HG03442 (cell line): ENCODE data around the gene TMEM132E.

ENCODE experiments used
- ATAC-seq: cut with Tn5 transposase; IDR thresholded peaks from one replicate; pipeline ENCODE4 v1.9.1; 2021; ENCODE audit warnings: mild to moderate bottlenecking, moderate library complexity; ENCODE audit not compliant: unreplicated experiment

Gene TMEM132E

GRCh38 chr17:34568953-34569352 lies 10.4 kb upstream of the TMEM132E start:
- ATAC-seq: no peak

DNA sequence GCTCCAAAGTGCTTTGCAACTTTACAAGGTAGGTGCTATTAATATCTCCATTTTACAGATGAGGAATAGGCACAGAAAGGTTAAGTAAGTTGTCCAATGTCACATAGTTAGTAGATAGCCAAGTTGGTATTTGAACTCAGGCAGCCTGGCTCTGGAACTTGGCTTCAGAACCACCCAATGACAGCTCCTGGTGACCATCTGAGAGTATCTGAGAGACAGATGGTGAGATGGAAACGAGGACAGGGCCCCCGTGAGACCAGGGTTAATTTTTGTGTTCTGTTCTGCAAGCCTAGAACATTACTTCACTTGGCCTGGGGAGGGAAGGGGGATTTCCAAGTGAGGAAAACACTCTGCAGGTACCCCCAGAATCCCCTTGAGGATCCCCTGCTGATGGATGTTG lies 9.8 kb upstream of the TMEM132E start:
- no peak for ATAC-seq

DNA sequence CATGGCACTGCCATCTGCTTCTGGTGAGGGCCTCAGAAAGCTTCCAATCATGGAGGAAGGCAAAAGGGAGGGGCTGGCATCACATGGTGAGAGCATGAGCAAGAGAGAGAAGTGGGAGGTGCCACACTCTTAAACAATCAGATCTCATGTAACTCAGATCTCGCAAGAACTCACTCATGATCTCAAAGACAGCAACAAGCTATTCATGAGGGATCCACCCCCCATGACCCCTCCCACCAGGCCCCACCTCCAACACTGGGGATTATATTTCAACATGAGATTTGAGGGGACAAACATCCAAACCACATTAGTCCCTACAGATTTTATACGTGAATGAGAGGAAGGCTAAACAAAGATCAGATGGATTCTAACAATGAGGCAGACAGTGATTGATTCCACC lies 8.9 kb upstream of the TMEM132E start:
- ATAC-seq: no peak

DNA sequence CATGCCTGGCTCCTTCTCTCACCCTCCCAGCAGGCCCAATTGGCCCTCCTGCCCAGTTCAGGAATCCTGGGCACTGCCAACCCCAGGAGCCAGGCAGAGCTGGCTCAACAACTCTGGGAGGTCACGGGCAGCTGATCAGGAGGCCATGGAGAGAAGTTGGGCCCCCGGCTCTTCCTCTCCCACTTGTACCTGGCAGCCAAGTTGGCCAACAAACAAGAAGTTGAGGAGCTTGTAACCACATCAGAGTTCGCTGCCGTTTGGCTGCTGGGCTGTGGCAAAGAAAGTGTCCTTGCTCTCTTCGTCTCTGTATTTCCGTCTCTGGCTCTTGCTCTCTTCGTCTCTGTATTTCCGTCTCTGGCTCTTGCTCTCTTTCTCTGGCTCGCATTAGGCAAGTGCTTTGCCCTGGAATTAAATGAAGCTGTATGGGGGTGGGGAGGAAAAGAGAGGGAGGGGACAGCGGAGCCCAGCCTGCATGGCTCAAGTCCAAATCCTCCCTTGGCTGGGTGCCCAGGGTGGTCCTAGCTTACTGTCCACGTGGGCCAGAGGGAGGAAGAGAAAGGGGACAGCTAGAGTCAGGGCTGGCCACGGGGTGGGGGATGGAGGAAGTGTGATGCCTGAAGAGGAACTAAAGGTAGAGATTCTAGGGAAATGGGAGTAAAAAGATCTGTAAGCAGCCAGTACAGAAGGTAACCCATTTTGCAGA lies 7.8 kb upstream of the TMEM132E start:
- no peak for ATAC-seq

DNA sequence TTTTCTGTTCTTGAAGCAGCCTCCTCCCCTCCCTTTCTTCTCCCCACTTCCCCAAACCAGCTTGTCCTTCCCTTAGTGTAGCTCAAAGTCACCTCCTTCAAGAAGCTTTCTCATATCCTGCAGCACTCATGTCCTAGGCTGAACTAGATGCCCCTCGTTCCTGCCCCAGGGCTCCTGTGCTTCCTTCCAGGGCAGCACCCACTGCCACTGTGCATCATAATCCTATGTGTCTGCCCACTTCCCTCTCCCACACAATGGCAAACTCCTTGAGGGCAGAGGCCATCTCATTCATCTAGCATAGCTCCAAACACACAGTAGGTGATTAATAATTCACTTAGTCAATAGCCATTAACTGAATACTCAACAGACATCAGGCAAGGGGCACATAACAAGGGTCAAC lies 6.9 kb upstream of the TMEM132E start:
- no peak for ATAC-seq

GRCh38 chr17:34575182-34575581 lies 4.2 kb upstream of the TMEM132E start:
- no peak for ATAC-seq

GRCh38 chr17:34578016-34578415 lies 1.4 kb upstream of the TMEM132E start:
- no peak for ATAC-seq

- ATAC-seq: no peak
Observed at GRCh38 chr17:34578656-34579016, 746 bp upstream of the TMEM132E start.

GRCh38 chr17:34579979-34580684 lies 750 bp downstream of the TMEM132E start:
- ATAC-seq: no peak

GRCh38 chr17:34580685-34581445 lies 1.5 kb downstream of the TMEM132E start:
- ATAC-seq: no peak

GRCh38 chr17:34581446-34582184 lies 2.2 kb downstream of the TMEM132E start:
- no peak for ATAC-seq

DNA sequence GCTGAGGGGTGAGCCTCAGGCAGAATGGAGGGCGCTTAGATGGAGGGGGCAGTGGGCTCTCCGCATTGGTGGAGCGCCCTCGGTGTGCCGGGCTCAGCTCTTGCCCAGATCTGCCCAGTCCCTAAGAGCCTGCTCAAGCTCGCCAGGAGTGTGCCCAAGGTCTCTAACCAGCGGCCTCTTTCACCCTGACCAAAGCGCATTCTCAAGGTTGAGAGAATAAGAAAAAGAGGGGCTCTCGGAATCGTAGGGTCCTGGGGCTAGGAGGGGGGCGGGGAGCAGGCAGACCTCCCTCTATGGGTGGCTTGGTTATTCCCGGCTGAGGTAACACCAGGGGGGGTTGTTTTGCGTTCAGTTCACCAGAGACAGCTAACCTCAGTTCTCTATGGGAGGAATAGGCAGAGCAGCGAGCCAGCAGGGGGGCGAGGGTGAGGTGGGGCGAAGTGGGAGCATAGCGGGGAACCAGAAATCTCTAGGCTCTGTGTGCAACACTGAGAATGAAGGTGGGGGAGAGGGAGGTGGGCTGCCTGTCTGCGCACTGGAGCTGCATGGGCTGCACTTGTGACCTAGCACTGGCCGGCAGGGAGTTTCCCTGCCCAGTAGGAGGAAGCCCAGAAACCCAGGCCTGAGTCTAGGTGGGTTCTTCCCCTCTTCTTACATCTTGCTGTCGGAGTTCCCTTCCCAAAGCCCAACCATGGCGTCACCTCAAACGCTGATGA lies 3.0 kb downstream of the TMEM132E start:
- ATAC-seq: no peak

GRCh38 chr17:34582901-34583245 lies 3.5 kb downstream of the TMEM132E start:
- no peak for ATAC-seq

DNA sequence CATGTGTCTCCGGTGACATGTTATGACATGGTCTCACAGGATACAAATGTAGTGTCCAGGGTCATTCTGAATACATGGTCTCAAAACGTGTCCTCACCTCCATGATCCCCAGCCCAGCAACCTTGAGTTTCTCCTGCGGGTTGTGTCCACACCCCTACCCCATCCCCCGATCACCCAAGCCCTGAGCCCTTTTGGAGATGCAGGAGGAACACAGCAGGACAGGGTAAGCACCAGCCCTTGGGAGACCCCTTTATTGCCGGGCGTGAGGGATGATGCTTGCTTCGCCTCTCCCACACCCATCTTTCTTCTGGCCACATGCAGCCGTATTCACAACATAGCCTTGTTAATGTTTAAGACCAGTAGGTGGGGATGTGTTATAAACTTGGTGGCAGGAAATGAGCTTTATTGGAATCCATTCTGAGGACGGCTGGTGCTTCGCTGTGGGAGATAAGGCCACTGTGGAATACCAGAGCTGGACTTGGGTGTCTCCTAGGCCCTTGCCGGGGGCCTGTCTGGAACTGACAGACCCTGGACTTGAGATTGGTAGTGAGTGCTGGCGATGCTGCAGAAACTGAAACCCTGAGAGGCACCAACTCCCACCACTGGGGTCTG lies 5.5 kb downstream of the TMEM132E start:
- no peak for ATAC-seq

DNA sequence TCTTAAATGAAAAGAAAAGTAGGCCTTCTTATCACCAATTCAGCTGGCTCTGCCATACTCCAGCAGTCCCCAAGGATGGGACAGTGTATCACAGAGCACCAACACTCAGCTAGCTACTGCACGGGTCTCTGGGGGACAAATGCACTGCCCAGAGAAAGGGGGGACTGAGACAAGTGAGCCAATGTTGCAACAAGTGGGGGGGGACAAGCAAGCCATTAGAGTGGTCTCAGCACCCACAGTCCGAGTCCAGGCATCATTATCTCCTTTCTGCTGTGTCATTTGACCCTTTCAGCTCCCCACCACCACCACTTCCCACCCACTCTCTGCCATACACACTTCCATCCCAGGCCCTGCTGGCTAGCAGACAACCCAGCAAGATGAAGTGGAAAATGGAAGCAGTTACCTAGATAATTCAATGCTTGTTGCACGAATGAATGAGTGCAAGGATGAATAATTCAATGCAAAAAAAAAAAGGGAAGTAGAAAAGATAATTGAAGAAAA lies 7.0 kb downstream of the TMEM132E start:
- ATAC-seq: no peak

GRCh38 chr17:34588266-34588665 lies 8.9 kb downstream of the TMEM132E start:
- ATAC-seq: no peak

DNA sequence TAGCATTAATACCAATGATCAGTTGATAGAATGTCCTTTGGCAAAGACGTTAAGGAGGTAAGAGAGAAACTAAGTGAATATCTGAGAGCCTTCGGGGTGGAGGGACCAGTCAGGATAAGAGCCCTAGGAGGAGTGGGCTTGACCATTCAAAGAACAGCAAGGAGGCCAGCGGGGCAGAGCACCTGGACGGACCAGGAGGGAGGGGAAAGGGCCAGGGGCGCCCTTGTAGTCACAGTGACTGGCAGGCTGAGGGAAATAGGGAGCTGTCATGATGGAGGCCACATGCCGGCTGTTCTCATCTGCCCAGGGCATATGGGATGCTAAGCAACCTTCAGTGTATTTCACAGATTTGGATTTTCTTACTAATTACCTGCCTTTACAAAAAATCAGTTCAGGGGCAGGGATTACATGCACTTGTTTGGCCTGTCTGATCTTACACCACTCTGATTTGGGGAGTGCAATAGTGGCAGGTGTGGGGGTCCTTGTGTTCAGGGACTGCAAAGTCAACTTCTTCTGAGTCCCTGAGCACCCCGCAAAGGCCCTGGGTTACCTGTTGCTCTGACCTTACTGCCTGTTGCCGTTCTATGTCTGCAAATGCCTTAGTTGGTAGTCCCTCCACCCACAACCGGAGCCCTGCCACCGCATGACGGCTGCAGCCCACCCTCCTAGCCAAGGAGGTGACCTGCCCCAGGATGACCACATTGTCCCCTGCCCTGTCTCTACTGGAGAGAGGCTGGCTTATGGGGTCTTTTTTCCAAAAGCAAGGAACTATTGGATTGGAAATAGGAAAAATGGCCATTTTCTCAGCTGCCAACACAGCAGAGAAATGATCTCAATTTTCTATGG lies 10.0 kb downstream of the TMEM132E start:
- no peak for ATAC-seq

GRCh38 chr17:34592002-34592401 lies 12.6 kb downstream of the TMEM132E start:
- ATAC-seq: no peak

- ATAC-seq: no peak
Observed at GRCh38 chr17:34596920-34597319, 17.5 kb downstream of the TMEM132E start.
